Subcutaneous adipose tissue (tissue), 4 donors: ENCODE data around the gene SYNPR. TPM values are rescaled to one million over a fixed set of nuclear protein-coding genes. Genes with fewer than 3 reads are reported as not detected.

Source experiments
- CTCF ChIP-seq: fragments of 450-650 bp; IDR thresholded peaks from one replicate; pipeline ENCODE4 v1.5.1; 2016; ENCODE audit warnings: low read depth, mild to moderate bottlenecking, control low read depth, antibody characterized with exemption, moderate library complexity
- total RNA-seq, 4 donors: library from RNA; depleted of rRNA; stranded (reverse); fragments of >200 nt; gene quantifications; one replicate each; pipeline ENCODE4 v1.1.0, GENCODE V29; 2016

SYNPR gene
- total RNA-seq, 4 donors from 2014 or later: not detected

GRCh38 chr3:63353383-63353782 is 75.3 kb downstream of the SYNPR start:
- TF ChIP-seq CTCF: no peak

- no peak for TF ChIP-seq CTCF
These were observed 76.1 kb downstream of the SYNPR start for GRCh38 chr3:63354160-63354559.

- no peak for TF ChIP-seq CTCF
These were observed 77.7 kb downstream of the SYNPR start for GRCh38 chr3:63355809-63356208.

GRCh38 chr3:63364495-63364894 is 86.4 kb downstream of the SYNPR start:
- TF ChIP-seq CTCF: no peak

- TF ChIP-seq CTCF: no peak
These were observed 86.8 kb downstream of the SYNPR start for GRCh38 chr3:63364910-63365309.

GRCh38 chr3:63365671-63366070 is 87.6 kb downstream of the SYNPR start:
- TF ChIP-seq CTCF: no peak

GRCh38 chr3:63370094-63370493 is 92.0 kb downstream of the SYNPR start:
- no peak for TF ChIP-seq CTCF

GRCh38 chr3:63383040-63383439 is 104.9 kb downstream of the SYNPR start:
- TF ChIP-seq CTCF: no peak
